ENCODE results near the gene HLA-B. TPM values are rescaled to one million over a fixed set of nuclear protein-coding genes. Genes with fewer than 3 reads are reported as not detected.

The HLA-B gene
- total and polyA plus RNA-seq, 7 donors: 138 to 402 (median 231) TPM

DNA sequence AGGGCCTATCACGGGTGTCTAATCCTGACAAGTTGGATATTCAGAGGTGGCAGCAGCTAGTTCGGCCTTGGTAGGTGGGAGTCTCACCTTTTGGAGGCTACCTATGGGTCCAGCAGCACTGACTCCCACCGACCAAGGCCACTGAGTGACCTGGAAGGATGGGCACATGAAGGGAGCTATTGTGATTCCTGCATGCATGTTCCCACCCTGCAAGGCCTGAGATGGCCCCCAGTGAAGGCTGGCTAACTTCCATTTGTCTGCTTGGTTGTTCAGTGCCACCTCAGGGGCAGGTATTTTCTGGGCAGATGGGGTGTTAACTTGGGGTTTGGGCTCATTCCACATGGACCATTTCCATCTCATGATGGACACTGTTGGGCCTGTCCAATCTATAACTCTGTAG lies 28.1 kb upstream of the HLA-B start:
- no peak for ATAC-seq
- DNase-seq: no peak
- Histone ChIP-seq H3K27me3 (ENCODE audit: insufficient read depth in 3 of 3, low read length in 2 of 3) (no peaks in the 10 kb centered on the region), H3K9me3 (no peaks in the 10 kb centered on the region), H3K4me1 (no peaks in the 10 kb centered on the region), H3K4me3 (no peak overlapping the region), H3K36me3 (ENCODE audit: insufficient read depth in 1 of 2, low read depth in 1 of 2) (no peaks in the 10 kb centered on the region), H3K27ac (no peak overlapping the region)
- TF ChIP-seq, protein P1, sequence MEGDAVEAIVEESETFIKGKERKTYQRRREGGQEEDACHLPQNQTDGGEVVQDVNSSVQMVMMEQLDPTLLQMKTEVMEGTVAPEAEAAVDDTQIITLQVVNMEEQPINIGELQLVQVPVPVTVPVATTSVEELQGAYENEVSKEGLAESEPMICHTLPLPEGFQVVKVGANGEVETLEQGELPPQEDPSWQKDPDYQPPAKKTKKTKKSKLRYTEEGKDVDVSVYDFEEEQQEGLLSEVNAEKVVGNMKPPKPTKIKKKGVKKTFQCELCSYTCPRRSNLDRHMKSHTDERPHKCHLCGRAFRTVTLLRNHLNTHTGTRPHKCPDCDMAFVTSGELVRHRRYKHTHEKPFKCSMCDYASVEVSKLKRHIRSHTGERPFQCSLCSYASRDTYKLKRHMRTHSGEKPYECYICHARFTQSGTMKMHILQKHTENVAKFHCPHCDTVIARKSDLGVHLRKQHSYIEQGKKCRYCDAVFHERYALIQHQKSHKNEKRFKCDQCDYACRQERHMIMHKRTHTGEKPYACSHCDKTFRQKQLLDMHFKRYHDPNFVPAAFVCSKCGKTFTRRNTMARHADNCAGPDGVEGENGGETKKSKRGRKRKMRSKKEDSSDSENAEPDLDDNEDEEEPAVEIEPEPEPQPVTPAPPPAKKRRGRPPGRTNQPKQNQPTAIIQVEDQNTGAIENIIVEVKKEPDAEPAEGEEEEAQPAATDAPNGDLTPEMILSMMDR (IDR thresholded peaks at IDR 0.05): no peak
- WGBS, 3 donors: 64 to 84% (median 69%) methylated on average over 3 of the region's 3 CpGs
- intact Hi-C loops (cut with DNase I): no loop called here

DNA sequence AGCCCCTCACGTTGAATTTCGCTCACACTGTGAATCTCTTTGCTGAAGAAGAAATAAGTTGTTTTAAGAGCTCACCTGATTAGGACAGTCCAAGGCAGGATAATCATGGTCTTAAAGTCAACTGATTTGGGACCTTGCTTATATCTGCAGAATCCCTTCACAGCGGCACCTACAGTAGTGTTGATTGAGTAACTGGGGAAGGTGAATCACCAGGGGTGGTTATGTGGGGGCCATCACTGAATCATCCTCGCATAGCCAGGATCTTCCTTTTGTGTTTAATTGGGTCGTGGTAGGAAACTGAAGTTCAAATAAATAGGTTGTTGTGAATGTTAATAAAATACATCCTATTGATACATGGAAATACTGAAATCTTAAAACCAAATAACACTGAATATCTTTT lies 26.2 kb upstream of the HLA-B start:
- DNase-seq: no peak
- ATAC-seq: no peak
- 66 to 72% (median 67%) methylated on average over 5 of the region's 5 CpGs for WGBS, 3 donors
- TF ChIP-seq, protein P1 (IDR thresholded peaks at IDR 0.05): no peak
- H3K27ac ChIP-seq: no peak overlapping the region
- no peaks in the 10 kb centered on the region for H3K36me3 ChIP-seq (ENCODE audit: insufficient read depth in 1 of 2, low read depth in 1 of 2)
- H3K9me3 ChIP-seq: no peaks in the 10 kb centered on the region
- no peak overlapping the region for H3K4me3 ChIP-seq
- intact Hi-C loops (cut with DNase I): no loop called here
- peaks cover 0 to 16% (median 2%) of the 10 kb centered on the region in 3 donors for H3K27me3 ChIP-seq (ENCODE audit: insufficient read depth in 3 of 3, low read length in 2 of 3)
- no peaks in the 10 kb centered on the region for H3K4me1 ChIP-seq

DNA sequence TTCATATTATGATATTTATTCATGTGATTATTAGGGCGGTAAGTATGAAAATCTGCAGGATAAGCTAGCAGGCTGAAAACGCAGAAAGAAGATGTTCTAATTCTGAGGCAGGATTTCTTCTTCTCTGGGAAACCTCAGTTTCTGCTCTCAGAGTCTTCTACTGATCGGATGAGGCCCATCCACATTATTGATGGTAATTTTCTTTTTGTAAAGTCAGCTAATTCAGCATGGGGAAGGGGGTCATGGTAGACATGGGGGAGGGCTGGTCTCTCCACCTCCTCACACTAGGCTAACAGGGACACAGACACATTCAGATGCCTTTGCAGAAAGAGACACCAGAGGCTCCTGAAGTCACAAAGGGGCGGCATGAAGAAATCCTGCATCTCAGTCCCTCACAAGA lies 24.7 kb upstream of the HLA-B start:
- Histone ChIP-seq H3K27me3 (ENCODE audit: insufficient read depth in 3 of 3, low read length in 2 of 3) (peaks cover 0 to 27% (median 4%) of the 10 kb centered on the region in 3 donors), H3K4me3 (no peak overlapping the region), H3K4me1 (no peaks in the 10 kb centered on the region), H3K36me3 (ENCODE audit: insufficient read depth in 1 of 2, low read depth in 1 of 2) (no peaks in the 10 kb centered on the region), H3K9me3 (no peaks in the 10 kb centered on the region), H3K27ac (no peak overlapping the region)
- TF ChIP-seq, protein P1 (IDR thresholded peaks at IDR 0.05): no peak
- ATAC-seq: no peak
- intact Hi-C loops (cut with DNase I): no loop called here
- no peak for DNase-seq
- WGBS, 3 donors: 63 to 83% (median 80%) methylated on average over 3 to 4 of the region's 4 CpGs

DNA sequence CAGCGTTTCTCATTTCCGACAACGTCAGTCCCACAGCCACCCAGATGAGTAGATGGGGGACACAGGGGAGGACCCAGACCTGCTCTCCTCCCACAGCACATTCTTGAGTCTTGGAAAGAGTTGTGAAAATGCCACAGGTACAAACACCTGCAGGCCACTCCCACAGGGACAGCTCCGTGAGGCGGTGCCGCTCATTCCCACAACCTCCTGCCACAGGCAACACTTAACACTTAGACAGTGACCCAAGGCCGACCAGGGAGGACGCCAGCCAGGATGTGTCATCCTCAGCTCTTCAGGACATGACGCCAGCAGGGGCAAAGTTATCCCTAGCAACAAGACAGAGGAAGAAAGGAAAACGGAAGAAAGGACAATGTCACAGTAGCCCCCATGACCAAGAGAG lies 22.9 kb upstream of the HLA-B start:
- no peak for ATAC-seq
- TF ChIP-seq, protein P1 (IDR thresholded peaks at IDR 0.05): no peak
- Histone ChIP-seq H3K9me3 (no peaks in the 10 kb centered on the region), H3K27me3 (ENCODE audit: insufficient read depth in 3 of 3, low read length in 2 of 3) (peaks cover 0 to 27% (median 4%) of the 10 kb centered on the region in 3 donors), H3K27ac (no peak overlapping the region), H3K4me3 (no peak overlapping the region), H3K36me3 (ENCODE audit: insufficient read depth in 1 of 2, low read depth in 1 of 2) (no peaks in the 10 kb centered on the region), H3K4me1 (no peaks in the 10 kb centered on the region)
- no peak for DNase-seq
- intact Hi-C loops (cut with DNase I): no loop called here
- 48 to 56% (median 48%) methylated on average over 10 of the region's 10 CpGs for whole genome bisulfite sequencing, 3 donors

DNA sequence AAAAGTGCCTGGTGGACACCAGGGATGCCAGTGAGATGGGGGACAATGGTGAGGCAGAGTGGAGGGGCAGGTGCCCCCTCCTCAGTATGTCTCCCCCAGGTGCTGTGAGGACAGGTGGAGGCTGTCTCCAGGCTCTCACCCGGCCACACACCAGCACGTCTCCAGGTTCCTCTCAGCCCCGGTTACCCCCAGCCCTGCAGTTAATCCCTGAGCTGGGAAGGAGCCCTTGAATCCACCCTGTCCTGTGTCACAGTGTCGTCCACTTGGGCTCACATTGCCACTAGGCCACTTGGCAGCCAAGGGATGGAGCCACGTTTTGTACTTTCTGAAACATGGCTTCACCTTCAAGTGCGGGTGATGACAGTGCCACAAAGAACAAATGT lies 21.7 kb upstream of the HLA-B start:
- no peak overlapping the region for H3K4me3 ChIP-seq
- DNase-seq: no peak
- TF ChIP-seq, protein P1 (IDR thresholded peaks at IDR 0.05): no peak
- no peak for ATAC-seq
- no peaks in the 10 kb centered on the region for H3K4me1 ChIP-seq
- peaks cover 0 to 27% (median 4%) of the 10 kb centered on the region in 3 donors for H3K27me3 ChIP-seq (ENCODE audit: insufficient read depth in 3 of 3, low read length in 2 of 3)
- H3K36me3 ChIP-seq (ENCODE audit: insufficient read depth in 1 of 2, low read depth in 1 of 2): no peaks in the 10 kb centered on the region
- H3K9me3 ChIP-seq: no peaks in the 10 kb centered on the region
- intact Hi-C loops (cut with DNase I): no loop called here
- H3K27ac ChIP-seq: no peak overlapping the region
- 45 to 60% (median 57%) methylated on average over 6 of the region's 6 CpGs for WGBS, 3 donors

Measured in psoas muscle (tissue), 8 donors.